ENCODE data around the gene GNAO1. TPM values are rescaled to one million over a fixed set of nuclear protein-coding genes. Genes with fewer than 3 reads are reported as not detected.

Gene GNAO1
- total RNA-seq, 2 experiments from 2014 or later = 2.7 TPM

DNA sequence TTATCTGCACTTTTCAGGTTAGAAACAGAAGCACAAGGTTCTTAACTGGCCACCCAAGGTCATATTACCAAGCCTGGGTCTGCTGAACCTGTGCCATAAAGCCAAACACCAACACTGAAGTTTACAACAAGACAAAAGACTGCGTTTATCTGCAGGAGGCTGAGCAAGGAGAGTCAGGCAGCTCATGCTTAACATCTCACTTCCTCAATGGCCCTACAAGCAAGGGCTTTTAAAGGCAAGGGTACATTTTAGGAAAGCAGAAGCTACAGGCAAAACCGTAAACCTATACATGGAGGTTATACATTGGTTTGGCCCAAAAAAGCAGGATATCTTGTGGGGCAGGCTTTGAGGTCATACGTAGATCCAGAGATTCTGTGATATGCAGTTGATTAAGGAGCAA is 91.2 kb downstream of the GNAO1 start:
- Mint-ChIP-seq H3K4me1 (ENCODE audit: low read depth) (peaks cover 26% of the 10 kb centered on the region), H3K36me3 (ENCODE audit: low read depth) (no peaks in the 10 kb centered on the region), H3K27ac (no peak overlapping the region), H3K9me3 (ENCODE audit: insufficient read depth) (no peaks in the 10 kb centered on the region), H3K4me3 (no peak overlapping the region), H3K27me3 (ENCODE audit: low read depth) (no peaks in the 10 kb centered on the region)
- DNase-seq (no peak), ATAC-seq (no peak)
- CTCF ChIA-PET = interaction anchor here (0.9 to 5.9 kb wide), 5 partner anchors 11 to 36 kb away, joined by 3 to 29 read pairs (median 7); no protein-coding TSS in a partner anchor
- POLR2A ChIA-PET = no interaction called here

DNA sequence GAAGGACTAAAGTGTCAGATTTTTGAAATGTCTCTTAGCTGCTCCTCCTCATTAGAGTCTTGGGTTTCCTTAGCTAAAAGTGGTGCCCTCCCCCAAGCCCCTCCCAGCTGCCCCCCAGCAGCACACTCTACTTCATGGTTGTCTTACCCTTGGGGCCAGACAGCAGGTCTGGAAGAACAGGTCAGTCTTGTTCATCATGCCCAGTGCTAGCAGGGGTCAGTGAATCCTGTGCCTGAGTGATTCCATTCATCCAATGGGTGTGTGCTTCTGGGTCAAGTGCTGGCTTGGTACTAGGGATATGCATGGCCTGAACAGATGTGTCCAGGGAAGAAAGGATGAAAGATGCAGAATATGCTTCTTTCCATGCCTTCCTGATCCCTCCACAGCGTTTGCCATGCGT is 93.2 kb downstream of the GNAO1 start:
- Mint-ChIP-seq H3K9me3 (ENCODE audit: insufficient read depth) (no peaks in the 10 kb centered on the region), H3K27me3 (ENCODE audit: low read depth) (no peaks in the 10 kb centered on the region), H3K36me3 (ENCODE audit: low read depth) (no peaks in the 10 kb centered on the region), H3K27ac (no peak overlapping the region), H3K4me3 (no peak overlapping the region), H3K4me1 (ENCODE audit: low read depth) (peaks cover 12% of the 10 kb centered on the region)
- DNase-seq (no peak), ATAC-seq (no peak)
- CTCF ChIA-PET = interaction anchor here (1.3 to 1.6 kb wide), 2 partner anchors 10 to 82 kb away, joined by 3 to 7 read pairs; no protein-coding TSS in a partner anchor
- POLR2A ChIA-PET = no interaction called here

DNA sequence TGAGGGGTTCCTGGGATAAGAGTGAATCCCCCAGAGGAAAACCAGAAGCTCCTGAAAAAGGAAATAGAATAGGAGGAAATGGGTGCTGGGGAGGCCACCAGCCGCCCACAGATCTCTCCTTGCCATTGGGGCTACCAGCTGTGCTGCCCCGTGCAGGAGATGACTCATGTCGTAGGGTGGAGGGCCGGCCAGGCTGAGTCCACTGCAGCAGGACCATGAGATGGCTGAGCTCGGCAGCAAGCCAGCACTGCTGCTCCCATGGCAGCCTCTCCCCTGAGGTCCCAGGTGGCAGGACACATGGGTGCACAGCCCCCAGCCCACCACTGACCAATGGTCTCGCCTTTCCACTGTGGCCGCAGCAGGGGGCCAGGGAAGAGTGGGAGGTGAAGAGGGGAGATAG is 95.5 kb downstream of the GNAO1 start:
- Mint-ChIP-seq H3K9me3 (ENCODE audit: insufficient read depth) (no peaks in the 10 kb centered on the region), H3K27me3 (ENCODE audit: low read depth) (no peaks in the 10 kb centered on the region), H3K4me3 (no peak overlapping the region), H3K4me1 (ENCODE audit: low read depth) (peaks cover 2% of the 10 kb centered on the region), H3K36me3 (ENCODE audit: low read depth) (no peaks in the 10 kb centered on the region), H3K27ac (no peak overlapping the region)
- ChIA-PET CTCF (no interaction called here), POLR2A (no interaction called here)
- ATAC-seq (no peak), DNase-seq (no peak)

DNA sequence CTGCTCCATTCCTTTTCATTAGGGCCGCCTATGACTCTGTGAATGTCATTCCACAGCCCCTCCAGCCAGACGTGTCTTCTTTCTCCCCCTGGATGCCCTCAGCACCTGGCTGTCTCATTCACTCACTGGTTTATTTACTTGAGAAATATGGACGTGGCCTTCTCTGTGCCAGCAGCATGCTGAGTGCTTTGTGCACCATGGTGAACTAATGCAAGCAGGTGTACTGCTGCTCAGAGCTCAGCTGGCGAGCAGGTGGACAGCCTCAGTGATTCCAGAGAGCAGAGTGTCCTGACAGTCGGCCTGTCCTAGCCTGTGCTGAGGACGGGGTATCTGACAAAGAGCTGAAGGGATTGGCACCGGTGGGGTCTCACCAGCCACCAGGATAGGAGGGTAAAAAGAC is 96.7 kb downstream of the GNAO1 start:
- DNase-seq (no peak), ATAC-seq (no peak)
- Mint-ChIP-seq H3K27me3 (ENCODE audit: low read depth) (no peaks in the 10 kb centered on the region), H3K9me3 (ENCODE audit: insufficient read depth) (no peaks in the 10 kb centered on the region), H3K4me3 (no peak overlapping the region), H3K4me1 (ENCODE audit: low read depth) (peaks cover 2% of the 10 kb centered on the region), H3K36me3 (ENCODE audit: low read depth) (no peaks in the 10 kb centered on the region), H3K27ac (no peak overlapping the region)
- POLR2A ChIA-PET = no interaction called here
- CTCF ChIA-PET = no interaction called here

DNA sequence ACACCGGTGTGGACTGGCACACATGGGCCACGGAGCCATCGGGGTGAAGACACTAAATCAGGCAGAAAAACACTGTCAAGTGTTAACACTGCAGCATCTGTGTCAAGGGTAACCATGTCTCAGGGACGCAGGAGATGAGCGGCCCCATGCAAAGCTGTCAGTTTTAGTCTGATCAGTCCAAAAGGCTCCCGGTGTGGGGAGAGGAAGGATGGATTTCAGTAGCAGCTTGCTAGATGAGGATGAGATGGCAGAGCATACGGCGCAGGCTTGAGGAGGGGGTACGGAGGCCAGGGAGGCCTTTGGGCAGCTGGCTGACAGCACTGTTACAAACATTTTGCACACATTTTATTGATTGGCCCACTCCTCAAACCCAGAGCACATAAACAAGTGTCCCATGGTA is 98.1 kb downstream of the GNAO1 start:
- no peaks in the 10 kb centered on the region for H3K9me3 Mint-ChIP-seq (ENCODE audit: insufficient read depth)
- DNase-seq = no peak
- H3K27me3 Mint-ChIP-seq (ENCODE audit: low read depth) = peaks cover 2% of the 10 kb centered on the region
- ChIA-PET CTCF (no interaction called here), POLR2A (no interaction called here)
- H3K36me3 Mint-ChIP-seq (ENCODE audit: low read depth) = no peaks in the 10 kb centered on the region
- H3K4me3 Mint-ChIP-seq = no peak overlapping the region
- H3K27ac Mint-ChIP-seq = no peak overlapping the region
- H3K4me1 Mint-ChIP-seq (ENCODE audit: low read depth) = peaks cover 2% of the 10 kb centered on the region
- no peak for ATAC-seq

DNA sequence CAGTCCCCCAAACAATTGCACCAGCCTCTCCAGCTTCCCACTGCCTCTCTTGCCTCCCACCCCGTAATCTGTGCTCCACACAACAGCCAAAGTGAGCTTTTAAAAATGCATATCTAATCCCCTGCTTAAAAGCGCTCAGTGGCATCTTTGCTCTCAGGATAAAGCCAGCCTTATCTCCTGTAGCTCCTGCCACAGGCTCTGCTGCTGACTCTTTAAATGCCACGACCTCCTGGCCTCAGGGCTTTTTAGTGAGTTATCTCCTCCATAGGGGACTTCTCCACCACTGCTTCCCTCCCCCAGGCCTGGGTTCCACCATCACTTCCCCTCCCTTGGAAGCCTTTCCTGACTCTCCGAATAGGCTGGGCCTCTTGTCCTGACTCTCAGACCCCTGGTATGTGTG is 98.6 kb downstream of the GNAO1 start:
- ATAC-seq = no peak
- no peak for DNase-seq
- no peaks in the 10 kb centered on the region for H3K36me3 Mint-ChIP-seq (ENCODE audit: low read depth)
- peaks cover 2% of the 10 kb centered on the region for H3K27me3 Mint-ChIP-seq (ENCODE audit: low read depth)
- no peak overlapping the region for H3K27ac Mint-ChIP-seq
- H3K4me3 Mint-ChIP-seq = no peak overlapping the region
- ChIA-PET POLR2A (no interaction called here), CTCF (no interaction called here)
- H3K4me1 Mint-ChIP-seq (ENCODE audit: low read depth) = peaks cover 2% of the 10 kb centered on the region
- H3K9me3 Mint-ChIP-seq (ENCODE audit: insufficient read depth) = no peaks in the 10 kb centered on the region

DNA sequence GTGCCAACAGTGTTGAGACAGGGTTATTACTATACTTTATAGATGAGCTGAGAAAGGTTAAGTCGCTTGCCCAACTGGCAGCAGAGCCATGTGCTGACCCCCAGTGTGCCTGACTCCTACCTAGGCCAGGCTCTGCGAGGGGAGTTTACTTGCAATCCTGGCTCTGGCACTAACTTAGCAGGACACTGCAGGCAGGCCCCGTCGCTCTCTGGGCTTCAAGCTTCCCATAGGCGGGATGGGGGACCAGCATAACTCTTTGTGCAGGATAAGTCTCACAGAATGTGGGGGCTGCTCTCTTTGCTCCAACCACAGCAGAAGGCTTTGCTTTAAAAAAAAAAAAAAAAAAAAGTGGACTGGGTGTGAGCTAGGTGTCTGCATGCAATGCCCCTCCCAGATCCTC is 102.7 kb downstream of the GNAO1 start:
- Mint-ChIP-seq H3K4me3 (no peak overlapping the region), H3K9me3 (ENCODE audit: insufficient read depth) (no peaks in the 10 kb centered on the region), H3K4me1 (ENCODE audit: low read depth) (no peaks in the 10 kb centered on the region), H3K27ac (no peak overlapping the region), H3K27me3 (ENCODE audit: low read depth) (peaks cover 2% of the 10 kb centered on the region), H3K36me3 (ENCODE audit: low read depth) (no peaks in the 10 kb centered on the region)
- ATAC-seq = no peak
- ChIA-PET POLR2A (no interaction called here), CTCF (interaction anchor here (1.0 to 2.4 kb wide), 5 partner anchors 10 to 350 kb away, joined by 3 to 7 read pairs (median 3); no protein-coding TSS in a partner anchor)
- no peak for DNase-seq

DNA sequence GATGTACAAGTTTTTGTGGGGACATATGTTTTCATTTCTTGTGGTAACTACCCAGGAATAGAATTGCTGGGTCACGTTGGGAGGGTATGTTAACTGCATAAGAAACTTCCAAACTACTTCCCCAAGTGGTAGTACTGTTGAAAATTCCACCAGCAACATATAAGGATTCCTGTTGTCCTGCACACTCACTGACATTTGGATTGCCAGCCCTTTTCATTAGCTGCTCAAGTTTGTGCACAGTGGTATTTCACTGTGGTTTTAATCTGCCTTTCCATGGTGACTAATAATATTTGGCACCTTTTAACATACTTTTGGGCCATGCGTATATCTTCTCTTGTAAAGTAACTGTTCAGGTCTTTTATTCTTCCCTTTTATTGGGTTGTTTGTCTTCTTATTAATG is 103.3 kb downstream of the GNAO1 start:
- H3K27me3 Mint-ChIP-seq (ENCODE audit: low read depth) = peaks cover 2% of the 10 kb centered on the region
- H3K9me3 Mint-ChIP-seq (ENCODE audit: insufficient read depth) = no peaks in the 10 kb centered on the region
- ATAC-seq (no peak), DNase-seq (no peak)
- H3K36me3 Mint-ChIP-seq (ENCODE audit: low read depth) = no peaks in the 10 kb centered on the region
- H3K27ac Mint-ChIP-seq = no peak overlapping the region
- H3K4me1 Mint-ChIP-seq (ENCODE audit: low read depth) = no peaks in the 10 kb centered on the region
- ChIA-PET POLR2A (interaction anchor here (0.6 kb wide), 1 partner anchor 90 kb away, joined by 3 read pairs; no protein-coding TSS in a partner anchor), CTCF (interaction anchor here (1.0 to 2.4 kb wide), 3 partner anchors 10 to 350 kb away, joined by 3 to 7 read pairs (median 3); no protein-coding TSS in a partner anchor)
- no peak overlapping the region for H3K4me3 Mint-ChIP-seq

DNA sequence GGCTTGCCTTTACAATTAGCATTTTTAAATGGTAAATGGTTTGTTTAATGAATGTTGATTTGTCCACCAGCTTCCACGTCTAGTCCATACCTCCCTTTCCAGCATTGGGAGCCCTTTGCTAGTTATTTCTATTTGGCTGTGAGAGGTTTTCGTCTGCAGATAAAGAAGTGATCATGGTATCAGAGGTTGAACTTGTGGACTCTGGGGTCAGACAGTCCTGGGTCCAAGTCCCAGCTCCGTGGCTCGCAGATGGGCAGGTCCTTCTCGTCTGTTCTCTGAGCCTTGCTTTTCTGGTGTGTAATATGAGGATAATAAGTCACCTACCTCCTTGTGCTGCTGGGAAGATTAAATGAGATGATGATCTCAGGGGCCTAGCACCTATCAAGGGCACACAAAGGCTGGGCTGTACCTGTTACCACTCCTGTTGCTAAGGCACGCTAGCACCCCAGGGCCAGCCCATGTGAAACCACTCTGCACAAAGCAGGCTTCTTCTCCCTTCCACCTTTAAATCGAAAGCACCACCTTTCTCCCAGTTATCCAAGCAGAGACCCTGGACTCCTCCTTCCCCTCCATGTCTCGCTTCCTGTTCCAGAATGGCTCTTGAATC is 103.9 kb downstream of the GNAO1 start:
- Mint-ChIP-seq H3K4me3 (no peak overlapping the region), H3K27me3 (ENCODE audit: low read depth) (peaks cover 2% of the 10 kb centered on the region), H3K4me1 (ENCODE audit: low read depth) (no peaks in the 10 kb centered on the region), H3K27ac (no peak overlapping the region), H3K9me3 (ENCODE audit: insufficient read depth) (no peaks in the 10 kb centered on the region), H3K36me3 (ENCODE audit: low read depth) (no peaks in the 10 kb centered on the region)
- ChIA-PET POLR2A (interaction anchor here (0.6 kb wide), 1 partner anchor 90 kb away, joined by 3 read pairs; no protein-coding TSS in a partner anchor), CTCF (interaction anchor here (1.0 to 2.4 kb wide), 3 partner anchors 11 to 351 kb away, joined by 3 to 7 read pairs (median 3); no protein-coding TSS in a partner anchor)
- DNase-seq = no peak
- no peak for ATAC-seq

DNA sequence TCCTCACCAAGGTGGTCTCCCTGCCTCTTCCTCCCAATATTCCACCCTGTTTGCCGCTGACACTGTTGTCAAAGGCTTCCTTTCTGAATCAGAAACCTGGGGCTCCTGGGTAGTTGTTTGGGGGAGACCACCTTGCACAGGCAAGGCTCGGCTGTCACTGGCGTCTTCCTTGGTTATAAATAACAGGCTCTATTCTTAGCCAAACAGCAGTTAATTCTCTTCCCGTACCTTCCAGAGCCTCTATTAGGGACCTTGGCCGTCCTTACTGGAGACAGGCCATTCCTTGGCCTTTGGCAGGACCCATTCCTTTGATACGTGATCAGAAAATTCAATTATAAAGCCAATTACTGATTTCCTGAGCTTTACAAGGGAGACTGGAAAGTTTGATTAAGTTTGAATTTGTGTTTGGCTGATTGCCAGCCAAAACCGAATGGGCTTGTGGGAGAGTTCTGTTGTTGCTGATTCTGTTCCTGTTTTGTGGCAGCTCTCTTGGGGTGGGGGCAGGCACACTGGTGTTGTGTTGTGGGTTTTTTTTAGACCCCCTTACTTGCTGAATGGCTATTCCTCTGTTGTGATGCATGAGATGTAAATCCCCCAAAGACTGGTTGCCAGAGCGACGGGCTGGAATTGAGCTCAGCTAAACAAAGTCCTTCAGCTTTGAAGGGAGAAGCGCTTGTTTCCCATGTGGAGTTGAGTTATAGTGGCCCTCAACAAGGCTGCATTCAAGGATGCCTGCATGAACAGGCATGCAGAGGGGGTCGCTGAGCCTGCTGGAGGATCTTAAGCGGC is 104.6 kb downstream of the GNAO1 start:
- H3K4me1 Mint-ChIP-seq (ENCODE audit: low read depth) = no peaks in the 10 kb centered on the region
- CTCF ChIA-PET = no interaction called here
- peaks cover 2% of the 10 kb centered on the region for H3K27me3 Mint-ChIP-seq (ENCODE audit: low read depth)
- H3K27ac Mint-ChIP-seq = no peak overlapping the region
- H3K9me3 Mint-ChIP-seq (ENCODE audit: insufficient read depth) = no peaks in the 10 kb centered on the region
- DNase-seq (no peak), ATAC-seq (no peak)
- H3K36me3 Mint-ChIP-seq (ENCODE audit: low read depth) = no peaks in the 10 kb centered on the region
- POLR2A ChIA-PET = no interaction called here
- no peak overlapping the region for H3K4me3 Mint-ChIP-seq

DNA sequence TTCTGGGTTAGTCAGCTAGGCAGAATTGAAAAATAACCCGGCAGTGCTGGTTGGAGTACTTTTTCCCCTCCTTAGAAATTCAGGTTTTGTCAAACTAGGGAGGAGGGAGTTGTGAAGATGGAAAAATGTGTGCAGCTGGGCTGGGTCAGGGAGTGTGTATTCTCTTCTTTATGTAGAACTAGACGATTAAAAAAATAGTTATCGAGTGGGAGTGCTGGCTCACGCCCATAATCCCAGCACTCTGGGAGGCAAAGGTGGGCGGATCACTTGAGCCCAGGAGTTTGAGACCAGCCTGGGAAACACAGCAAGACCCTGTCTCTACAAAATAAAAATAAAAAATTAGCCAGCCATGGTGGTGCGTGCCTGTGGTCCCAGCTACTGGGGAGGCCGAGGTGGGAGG is 106.4 kb downstream of the GNAO1 start:
- Mint-ChIP-seq H3K9me3 (ENCODE audit: insufficient read depth) (no peaks in the 10 kb centered on the region), H3K4me3 (no peak overlapping the region), H3K27ac (no peak overlapping the region), H3K27me3 (ENCODE audit: low read depth) (peaks cover 2% of the 10 kb centered on the region), H3K4me1 (ENCODE audit: low read depth) (no peaks in the 10 kb centered on the region), H3K36me3 (ENCODE audit: low read depth) (no peaks in the 10 kb centered on the region)
- POLR2A ChIA-PET = no interaction called here
- CTCF ChIA-PET = no interaction called here
- DNase-seq (no peak), ATAC-seq (no peak)

DNA sequence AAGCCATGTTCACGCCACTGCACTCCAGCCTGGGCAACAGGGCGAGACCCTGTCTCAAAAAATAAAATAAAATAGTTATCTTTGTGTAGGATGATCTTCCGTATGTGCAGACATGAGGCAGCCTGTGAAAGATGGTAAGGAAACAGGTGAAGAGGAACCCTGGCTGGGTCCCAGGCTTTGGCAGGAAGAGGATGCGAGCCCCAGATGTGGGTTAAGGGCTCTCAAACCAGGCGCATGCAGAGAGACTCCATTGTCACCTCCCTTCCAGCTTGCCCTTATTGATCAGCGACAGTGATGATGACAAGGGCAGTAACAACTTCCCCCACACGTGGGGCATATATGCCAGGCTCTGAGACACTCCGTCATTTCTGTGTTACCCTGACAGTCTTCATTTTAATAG is 106.8 kb downstream of the GNAO1 start:
- ATAC-seq = no peak
- Mint-ChIP-seq H3K27me3 (ENCODE audit: low read depth) (peaks cover 2% of the 10 kb centered on the region), H3K4me3 (no peak overlapping the region), H3K9me3 (ENCODE audit: insufficient read depth) (no peaks in the 10 kb centered on the region), H3K27ac (no peak overlapping the region), H3K4me1 (ENCODE audit: low read depth) (no peaks in the 10 kb centered on the region), H3K36me3 (ENCODE audit: low read depth) (no peaks in the 10 kb centered on the region)
- ChIA-PET CTCF (no interaction called here), POLR2A (no interaction called here)
- no peak for DNase-seq
